ENCODE results near the gene LYRM4.

Gene LYRM4

DNA sequence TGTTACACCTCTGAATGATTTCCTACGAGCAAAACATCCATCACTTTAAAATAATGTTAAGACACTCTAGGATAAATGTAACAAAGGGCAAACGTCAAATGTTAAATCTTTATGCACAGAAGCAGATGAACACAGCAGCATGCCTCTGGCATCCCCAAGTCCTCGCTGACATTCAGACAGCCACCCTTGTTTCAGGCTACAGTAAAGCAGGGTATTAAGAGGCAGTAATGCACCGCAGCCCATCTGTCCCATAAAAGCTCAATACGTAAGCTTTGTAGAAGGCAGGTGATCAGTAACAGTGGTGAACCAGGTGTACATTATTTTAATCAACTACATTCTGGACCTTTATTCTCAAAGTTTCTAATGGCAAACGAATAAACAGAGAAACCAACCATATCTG lies 110.9 kb downstream of the LYRM4 start:
- ChIA-PET CTCF (interaction anchor here (0.7 kb wide), 1 partner anchor 13 kb away, joined by 3 read pairs; no protein-coding TSS in a partner anchor), POLR2A (ENCODE audit: low non-redundant PET) (no interaction called here)
- TF ChIP-seq, protein P1, sequence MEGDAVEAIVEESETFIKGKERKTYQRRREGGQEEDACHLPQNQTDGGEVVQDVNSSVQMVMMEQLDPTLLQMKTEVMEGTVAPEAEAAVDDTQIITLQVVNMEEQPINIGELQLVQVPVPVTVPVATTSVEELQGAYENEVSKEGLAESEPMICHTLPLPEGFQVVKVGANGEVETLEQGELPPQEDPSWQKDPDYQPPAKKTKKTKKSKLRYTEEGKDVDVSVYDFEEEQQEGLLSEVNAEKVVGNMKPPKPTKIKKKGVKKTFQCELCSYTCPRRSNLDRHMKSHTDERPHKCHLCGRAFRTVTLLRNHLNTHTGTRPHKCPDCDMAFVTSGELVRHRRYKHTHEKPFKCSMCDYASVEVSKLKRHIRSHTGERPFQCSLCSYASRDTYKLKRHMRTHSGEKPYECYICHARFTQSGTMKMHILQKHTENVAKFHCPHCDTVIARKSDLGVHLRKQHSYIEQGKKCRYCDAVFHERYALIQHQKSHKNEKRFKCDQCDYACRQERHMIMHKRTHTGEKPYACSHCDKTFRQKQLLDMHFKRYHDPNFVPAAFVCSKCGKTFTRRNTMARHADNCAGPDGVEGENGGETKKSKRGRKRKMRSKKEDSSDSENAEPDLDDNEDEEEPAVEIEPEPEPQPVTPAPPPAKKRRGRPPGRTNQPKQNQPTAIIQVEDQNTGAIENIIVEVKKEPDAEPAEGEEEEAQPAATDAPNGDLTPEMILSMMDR (conservative IDR thresholded peaks at IDR 0.05; ENCODE audit: low read depth) = no peak
- DNase-seq (ENCODE audit: low spot score) = no peak
- no peak overlapping the region for H3K27ac ChIP-seq

DNA sequence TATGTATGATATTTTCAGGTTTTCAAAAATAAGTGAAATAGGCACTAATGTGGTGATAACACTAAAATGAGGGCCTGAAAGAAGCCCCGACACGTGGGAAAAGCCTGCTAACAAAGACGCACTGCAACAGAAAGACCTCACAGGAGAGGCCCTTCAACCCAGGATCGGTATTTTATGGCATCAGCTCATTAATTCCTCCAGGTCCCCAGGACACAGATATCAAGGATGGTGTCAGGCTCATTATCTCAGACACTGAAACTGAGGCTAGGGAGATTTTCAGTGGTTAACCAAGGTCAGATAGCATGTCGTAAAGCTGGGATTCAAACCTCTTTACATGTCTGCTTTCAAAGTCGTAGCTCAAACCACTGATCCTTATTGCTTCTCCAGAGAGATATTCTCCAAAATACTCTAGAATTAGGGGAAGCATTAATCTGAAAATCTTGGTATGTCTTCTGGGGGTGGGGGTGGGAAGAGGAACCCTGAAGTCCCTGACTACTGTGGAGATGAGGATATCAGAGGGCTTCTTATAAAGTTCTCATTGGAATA lies 111.5 kb downstream of the LYRM4 start:
- ChIA-PET CTCF (no interaction called here), POLR2A (ENCODE audit: low non-redundant PET) (no interaction called here)
- TF ChIP-seq, protein P1 (conservative IDR thresholded peaks at IDR 0.05; ENCODE audit: low read depth) = no peak
- no peak overlapping the region for H3K27ac ChIP-seq
- no peak for DNase-seq (ENCODE audit: low spot score)

DNA sequence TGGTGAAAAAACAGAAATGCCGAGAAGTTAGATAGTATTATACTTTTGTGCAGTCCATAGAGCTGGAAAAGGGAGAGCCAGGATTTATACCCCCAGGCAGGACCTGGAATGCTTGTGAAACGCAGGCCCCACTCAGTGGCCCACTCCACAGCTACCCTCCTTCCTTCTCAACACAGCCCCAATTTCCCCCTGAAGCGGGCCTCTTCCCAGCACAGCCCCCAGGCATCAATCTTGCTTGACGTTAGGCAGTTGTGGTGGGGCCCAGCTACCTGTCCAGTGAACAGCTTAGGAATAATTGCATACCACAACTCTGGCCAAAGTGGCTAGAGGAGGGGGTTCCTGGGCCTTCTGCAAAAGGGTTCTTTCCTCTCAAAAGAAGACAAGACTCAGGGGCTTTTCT lies 114.4 kb downstream of the LYRM4 start:
- ChIA-PET CTCF (interaction anchor here (0.8 kb wide), 1 partner anchor 154 kb away, joined by 5 read pairs; no protein-coding TSS in a partner anchor), POLR2A (ENCODE audit: low non-redundant PET) (no interaction called here)
- DNase-seq (ENCODE audit: low spot score) = no peak
- TF ChIP-seq, protein P1 (conservative IDR thresholded peaks at IDR 0.05; ENCODE audit: low read depth) = no peak
- H3K27ac ChIP-seq = no peak overlapping the region

DNA sequence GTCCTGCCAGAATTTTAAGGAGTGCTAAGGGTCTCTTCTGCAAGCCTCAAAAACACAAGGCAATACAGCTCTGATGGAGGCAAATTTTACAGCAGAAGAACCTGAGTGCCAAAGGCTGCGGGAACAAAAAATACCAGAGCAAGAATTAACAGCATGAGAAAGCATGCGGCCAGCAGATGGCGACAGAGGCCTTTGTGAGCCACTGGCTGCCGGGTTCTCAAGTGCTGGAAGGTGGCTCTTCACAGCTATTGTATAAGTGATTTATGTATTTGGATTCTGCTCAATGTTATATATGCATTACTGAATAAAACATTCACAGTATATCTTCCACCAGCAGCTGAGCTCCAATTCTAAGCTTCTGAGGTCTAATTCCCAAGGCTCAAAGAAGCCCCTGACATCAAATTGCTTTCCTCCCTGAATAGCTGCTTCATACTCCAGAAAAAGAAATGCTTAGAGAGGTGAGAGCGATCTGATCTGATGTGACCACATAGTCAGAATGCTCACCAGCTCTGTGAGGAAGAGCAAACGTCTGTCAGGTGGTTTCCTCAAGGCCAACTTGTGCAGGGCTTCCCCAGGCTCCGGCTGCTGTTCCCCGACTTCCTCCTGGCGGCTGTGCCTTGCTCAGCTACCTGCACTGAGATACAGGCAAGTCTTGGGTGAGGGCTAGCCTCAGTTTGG lies 117.0 kb downstream of the LYRM4 start:
- TF ChIP-seq, protein P1 (conservative IDR thresholded peaks at IDR 0.05; ENCODE audit: low read depth) = peak; percentile 89
- peak; percentile 64 for DNase-seq (ENCODE audit: low spot score)
- H3K27ac ChIP-seq = no peak overlapping the region
- POLR2A ChIA-PET (ENCODE audit: low non-redundant PET) = no interaction called here
- CTCF ChIA-PET = interaction anchor here (0.6 to 1.9 kb wide), 23 partner anchors 13 to 1403 kb away, joined by 3 to 33 read pairs (median 4); no protein-coding TSS in a partner anchor

DNA sequence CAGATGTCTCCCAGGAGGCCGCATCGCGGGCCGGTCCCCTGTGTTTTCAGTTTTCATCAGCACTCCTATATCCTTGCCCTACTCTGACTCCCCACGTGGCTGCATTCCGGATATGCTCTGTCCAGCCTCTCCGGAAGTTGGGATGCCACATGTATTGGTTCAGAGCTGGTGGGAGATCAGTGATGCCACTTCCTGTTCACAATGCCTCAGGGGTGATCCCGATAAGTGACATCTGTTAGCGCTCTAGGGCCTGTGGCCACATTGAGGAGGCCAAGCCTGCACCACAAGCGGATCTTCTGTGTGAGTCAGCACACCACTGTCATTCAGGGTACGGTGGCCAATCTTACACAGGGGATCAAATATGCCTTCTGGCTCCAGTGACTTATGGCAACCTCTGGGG lies 117.8 kb downstream of the LYRM4 start:
- ChIA-PET POLR2A (ENCODE audit: low non-redundant PET) (no interaction called here), CTCF (interaction anchor here (0.6 to 1.9 kb wide), 15 partner anchors 17 to 1404 kb away, joined by 3 to 33 read pairs (median 4); no protein-coding TSS in a partner anchor)
- no peak overlapping the region for H3K27ac ChIP-seq
- DNase-seq (ENCODE audit: low spot score) = no peak
- TF ChIP-seq, protein P1 (conservative IDR thresholded peaks at IDR 0.05; ENCODE audit: low read depth) = no peak

DNA sequence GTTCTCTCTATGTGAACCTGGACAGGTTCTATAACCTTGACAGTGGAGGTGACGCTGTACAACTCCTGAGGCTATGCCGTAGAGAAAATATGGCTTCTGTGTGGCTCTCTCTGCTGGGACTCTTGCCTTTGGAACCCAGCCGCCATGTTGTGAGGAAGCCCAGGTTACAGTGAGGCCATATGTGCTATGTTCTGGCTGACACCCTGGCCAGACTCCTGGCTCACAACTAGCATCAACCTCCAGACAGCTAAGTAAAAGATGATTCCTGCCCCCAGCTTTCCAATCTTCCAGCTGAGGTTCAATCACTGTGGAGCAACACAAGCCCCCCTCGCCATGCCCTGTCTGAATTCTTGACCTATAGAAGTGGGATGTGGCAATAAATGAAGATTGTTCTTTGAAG lies 118.6 kb downstream of the LYRM4 start:
- POLR2A ChIA-PET (ENCODE audit: low non-redundant PET) = no interaction called here
- TF ChIP-seq, protein P1 (conservative IDR thresholded peaks at IDR 0.05; ENCODE audit: low read depth) = no peak
- CTCF ChIA-PET = interaction anchor here (1.8 kb wide), 1 partner anchor 161 kb away, joined by 5 read pairs; no protein-coding TSS in a partner anchor
- DNase-seq (ENCODE audit: low spot score) = no peak
- no peak overlapping the region for H3K27ac ChIP-seq
